Lower leg skin (tissue), 4 donors: Measurements from ENCODE around the gene RAB3GAP2. TPM values are rescaled to one million over a fixed set of nuclear protein-coding genes. Genes with fewer than 3 reads are reported as not detected.

Source experiments
- DNase-seq, 2 donors: peaks; one replicate each; pipeline ENCODE4 v3.0.0-alpha.2; 2019; ENCODE audit warnings: low spot score in 2 of 2
- H3K4me3 ChIP-seq: fragments of 200-600 bp; sonication (generic); 2 replicates; pipeline ENCODE4 v1.5.1; 2017; ENCODE audit warnings: mild to moderate bottlenecking, low read depth; ENCODE audit not compliant: poor library complexity, severe bottlenecking
- CTCF ChIP-seq, 3 donors: fragments of 450-650 bp; IDR thresholded peaks; one replicate each; pipeline ENCODE4 v1.5.1; 2016; ENCODE audit warnings: antibody characterized with exemption in 3 of 3, mild to moderate bottlenecking in 3 of 3, moderate library complexity in 2 of 3
- POLR2A ChIP-seq, 2 donors: fragments of 450-650 bp; IDR thresholded peaks; one replicate each; pipeline ENCODE4 v1.6.1; 2016 to 2017; ENCODE audit warnings: antibody characterized with exemption in 2 of 2, mild to moderate bottlenecking in 1 of 2, moderate library complexity in 1 of 2
- WGBS, 2 donors: methylation state at CpG; one replicate each; pipeline ENCODE4 v1.1.5; 2018; 5-methylcytosine and 5-hydroxymethylcytosine counted together
- intact Hi-C: fragments of 100-400 bp; cut with DNase I; formaldehyde crosslinking; loops from one replicate; pipeline ENCODE4 v1.15.0; 2023; ENCODE audit warnings: low total_unique reads
- total RNA-seq, 4 donors: library from RNA; depleted of rRNA; stranded (reverse); fragments of >200 nt; gene quantifications; one replicate each; pipeline ENCODE4 v1.1.0, GENCODE V29; 2016

RAB3GAP2 gene
- total RNA-seq, 4 donors from 2014 or later, result 14.7 to 24.2 (median 19.9) TPM

DNA sequence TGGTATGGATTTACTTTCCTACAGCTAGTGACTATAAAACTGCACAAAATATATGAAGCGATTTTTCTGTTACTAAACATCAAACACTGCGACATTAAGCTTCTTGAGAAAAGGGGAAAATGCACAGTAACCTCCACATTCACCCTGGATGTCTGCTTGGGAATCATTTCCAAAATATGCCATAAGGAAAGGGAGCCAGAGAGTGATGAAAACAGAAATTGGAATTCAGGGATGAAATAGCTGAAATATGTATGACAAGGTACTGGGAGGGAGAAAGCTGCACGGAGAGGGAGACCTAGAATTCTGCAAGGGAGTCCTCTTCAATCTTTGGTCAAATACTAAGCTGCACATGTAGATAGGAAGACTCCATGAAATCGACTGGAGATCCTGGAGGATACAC is 31.6 kb upstream of the RAB3GAP2 start:
- H3K4me3 ChIP-seq, result no peak overlapping the region
- no peak for DNase-seq
- no peak for TF ChIP-seq POLR2A (IDR thresholded peaks at IDR 0.05)
- TF ChIP-seq CTCF (IDR thresholded peaks at IDR 0.05), result no peak
- 86 to 88% methylated on average over 4 of the region's 4 CpGs for WGBS, 2 donors
- intact Hi-C loops, result no loop called here

DNA sequence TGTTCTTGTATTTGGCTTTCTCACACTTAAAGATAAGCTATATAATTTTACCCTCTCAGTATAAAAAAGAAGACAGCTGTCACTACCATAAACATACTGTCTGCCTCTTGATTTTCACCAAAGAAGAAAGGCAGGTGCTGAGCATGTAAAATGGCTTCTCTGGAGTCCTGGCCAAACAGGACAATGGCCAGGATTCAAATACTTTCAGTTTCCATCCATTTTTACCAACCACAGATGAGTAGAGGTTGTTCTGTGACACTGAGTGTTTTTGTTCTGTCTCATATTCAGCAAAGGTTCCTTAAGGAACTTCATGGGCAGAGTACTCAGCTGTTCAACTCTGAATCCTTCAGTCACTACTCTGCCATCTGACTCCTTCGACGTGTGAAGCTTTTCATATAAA is 29.4 kb upstream of the RAB3GAP2 start:
- no peak for TF ChIP-seq CTCF (IDR thresholded peaks at IDR 0.05)
- TF ChIP-seq POLR2A (IDR thresholded peaks at IDR 0.05), result no peak
- no peak overlapping the region for H3K4me3 ChIP-seq
- intact Hi-C loops, result no loop called here
- 49% methylated on average over 2 of the region's 2 CpGs for WGBS, 2 donors
- DNase-seq, result no peak

- peak; percentile 83 to 95 for DNase-seq
- TF ChIP-seq CTCF (IDR thresholded peaks at IDR 0.05) (no peak), POLR2A (IDR thresholded peaks at IDR 0.05) (no peak)
- no peak overlapping the region for H3K4me3 ChIP-seq
- intact Hi-C loops, result no loop called here
- 22 to 25% methylated on average over 7 of the region's 7 CpGs for WGBS, 2 donors
These were observed 28.3 kb upstream of the RAB3GAP2 start for GRCh38 chr1:220300442-220301121.

GRCh38 chr1:220299337-220299736 is 27.1 kb upstream of the RAB3GAP2 start:
- 97 to 99% methylated on average over 7 of the region's 7 CpGs for WGBS, 2 donors
- intact Hi-C loops, result no loop called here
- H3K4me3 ChIP-seq, result no peak overlapping the region
- no peak for DNase-seq
- TF ChIP-seq CTCF (IDR thresholded peaks at IDR 0.05) (no peak), POLR2A (IDR thresholded peaks at IDR 0.05) (no peak)

DNA sequence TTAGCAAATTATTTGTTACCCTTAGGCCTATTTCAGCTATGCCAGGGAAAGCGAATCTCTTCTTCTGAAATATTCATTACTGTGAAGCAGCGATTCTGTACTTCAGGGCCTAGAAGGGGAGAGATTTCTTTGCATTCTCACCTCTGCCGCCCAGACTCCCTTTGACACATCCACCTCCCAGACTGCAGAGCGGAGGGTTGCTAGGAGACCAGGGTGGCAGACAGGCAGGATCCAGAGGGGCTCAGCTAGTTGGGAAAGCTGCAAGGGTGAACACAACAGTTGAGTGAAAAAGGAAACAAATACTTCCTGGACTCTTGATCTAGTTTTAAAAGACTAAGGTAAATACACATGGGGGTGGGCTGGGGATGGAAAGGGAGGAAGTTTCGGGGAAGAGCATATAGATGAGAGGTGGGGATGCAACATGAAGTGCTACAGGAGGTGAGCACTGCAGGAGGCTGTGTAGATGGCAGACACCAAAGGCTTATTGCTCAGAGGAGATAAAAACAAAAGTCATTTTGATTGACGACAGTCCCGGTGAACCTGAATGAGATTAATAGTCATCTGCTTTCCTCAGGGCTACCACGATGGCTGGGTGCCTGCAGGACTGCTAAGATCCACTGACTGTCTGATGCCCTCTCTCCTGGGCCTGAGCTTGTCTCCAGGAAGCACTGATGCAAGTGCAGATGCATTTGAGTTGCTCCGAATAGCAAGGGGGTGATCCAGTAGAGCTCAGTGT is 26.4 kb upstream of the RAB3GAP2 start:
- intact Hi-C loops, result no loop called here
- 85 to 87% methylated on average over 9 of the region's 9 CpGs for WGBS, 2 donors
- H3K4me3 ChIP-seq, result no peak overlapping the region
- TF ChIP-seq CTCF (IDR thresholded peaks at IDR 0.05) (no peak), POLR2A (IDR thresholded peaks at IDR 0.05) (no peak)
- no peak for DNase-seq
